Measurements from ENCODE around the gene SMIM23.

The SMIM23 gene

DNA sequence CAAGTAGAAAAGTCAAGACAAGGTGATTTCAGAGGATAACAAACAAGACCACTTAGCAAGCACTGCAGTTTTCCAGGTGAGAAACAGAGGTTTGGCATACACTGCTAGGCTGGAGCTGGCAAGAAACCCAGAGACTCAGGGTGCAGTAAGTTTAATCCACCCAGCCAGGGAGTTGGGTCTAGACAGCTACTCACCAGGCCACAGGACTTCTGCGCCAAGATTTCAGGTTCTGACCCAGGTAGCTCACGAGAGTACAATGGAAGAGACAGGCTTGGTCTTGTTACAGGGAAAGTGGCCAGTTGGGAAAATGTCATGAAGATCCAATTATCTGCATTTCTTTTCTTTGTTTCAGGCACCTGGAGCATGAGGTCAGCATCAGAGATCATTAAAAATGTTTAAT lies 9.8 kb downstream of the SMIM23 start:
- Histone ChIP-seq H3K4me1 (ENCODE audit: control insufficient read depth, insufficient read depth, low read length, poor library complexity, severe bottlenecking) (no peaks in the 10 kb centered on the region), H3K9me3 (ENCODE audit: control insufficient read depth, low read length) (no peaks in the 10 kb centered on the region), H3K4me3 (ENCODE audit: extremely low read depth, insufficient read depth, low read length, poor library complexity, severe bottlenecking) (no peak overlapping the region), H3K36me3 (ENCODE audit: control insufficient read depth, insufficient read depth, low read length) (no peaks in the 10 kb centered on the region), H3K27ac (ENCODE audit: low read depth, low read length, severe bottlenecking) (no peak overlapping the region)
- WGBS, 2 experiments (ENCODE audit: insufficient coverage in 2 of 2), result 92 to 94% methylated on average over 2 of the region's 2 CpGs

DNA sequence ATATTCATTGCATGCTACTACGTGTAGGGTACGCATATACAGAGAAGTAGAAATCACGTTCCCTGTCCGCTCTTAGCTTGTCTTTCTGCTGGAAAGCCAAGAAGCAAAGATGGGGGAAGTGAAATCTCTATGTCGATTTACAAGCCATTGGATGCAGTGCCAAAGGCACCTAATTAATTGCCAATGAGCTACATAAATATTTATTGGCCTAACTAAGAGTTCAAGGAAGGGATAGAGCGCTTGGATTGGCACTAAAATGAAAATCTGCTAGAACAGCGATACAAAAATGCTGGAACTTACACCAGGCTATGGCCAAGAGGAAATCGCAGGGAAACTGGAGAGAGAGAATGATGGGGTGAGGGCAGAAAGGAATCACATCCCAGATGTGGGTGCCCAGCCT lies 10.8 kb downstream of the SMIM23 start:
- Histone ChIP-seq H3K4me3 (ENCODE audit: extremely low read depth, insufficient read depth, low read length, poor library complexity, severe bottlenecking) (no peak overlapping the region), H3K9me3 (ENCODE audit: control insufficient read depth, low read length) (no peaks in the 10 kb centered on the region), H3K4me1 (ENCODE audit: control insufficient read depth, insufficient read depth, low read length, poor library complexity, severe bottlenecking) (no peaks in the 10 kb centered on the region), H3K27ac (ENCODE audit: low read depth, low read length, severe bottlenecking) (no peak overlapping the region), H3K36me3 (ENCODE audit: control insufficient read depth, insufficient read depth, low read length) (no peaks in the 10 kb centered on the region)
- 85 to 91% methylated on average over 6 to 7 of the region's 8 CpGs for WGBS, 2 experiments (ENCODE audit: insufficient coverage in 2 of 2)

DNA sequence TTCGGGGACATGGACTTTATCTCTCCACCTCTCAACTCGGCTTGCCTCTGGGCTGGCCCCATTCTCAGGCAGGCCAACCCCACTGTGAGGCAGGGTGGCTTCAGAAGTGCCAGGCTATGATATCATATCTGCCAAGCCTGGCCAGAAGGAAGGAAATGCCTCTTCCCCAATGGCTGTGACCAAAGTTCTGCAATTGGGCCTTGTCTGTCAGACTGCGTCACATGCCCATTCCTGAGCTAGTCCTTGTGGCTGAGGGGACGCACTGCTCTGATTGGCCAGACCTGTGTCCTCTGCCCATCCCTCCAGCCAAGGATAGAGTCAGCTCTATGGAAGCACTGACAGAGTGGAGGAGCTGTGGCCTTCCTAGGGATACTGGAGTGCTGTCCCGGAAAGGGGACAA lies 11.9 kb downstream of the SMIM23 start:
- H3K36me3 ChIP-seq (ENCODE audit: control insufficient read depth, insufficient read depth, low read length), result no peaks in the 10 kb centered on the region
- no peak overlapping the region for H3K4me3 ChIP-seq (ENCODE audit: extremely low read depth, insufficient read depth, low read length, poor library complexity, severe bottlenecking)
- no peaks in the 10 kb centered on the region for H3K4me1 ChIP-seq (ENCODE audit: control insufficient read depth, insufficient read depth, low read length, poor library complexity, severe bottlenecking)
- H3K9me3 ChIP-seq (ENCODE audit: control insufficient read depth, low read length), result no peaks in the 10 kb centered on the region
- H3K27ac ChIP-seq (ENCODE audit: low read depth, low read length, severe bottlenecking), result no peak overlapping the region
- 86 to 94% methylated on average over 2 to 4 of the region's 5 CpGs for WGBS, 2 experiments (ENCODE audit: insufficient coverage in 2 of 2)

DNA sequence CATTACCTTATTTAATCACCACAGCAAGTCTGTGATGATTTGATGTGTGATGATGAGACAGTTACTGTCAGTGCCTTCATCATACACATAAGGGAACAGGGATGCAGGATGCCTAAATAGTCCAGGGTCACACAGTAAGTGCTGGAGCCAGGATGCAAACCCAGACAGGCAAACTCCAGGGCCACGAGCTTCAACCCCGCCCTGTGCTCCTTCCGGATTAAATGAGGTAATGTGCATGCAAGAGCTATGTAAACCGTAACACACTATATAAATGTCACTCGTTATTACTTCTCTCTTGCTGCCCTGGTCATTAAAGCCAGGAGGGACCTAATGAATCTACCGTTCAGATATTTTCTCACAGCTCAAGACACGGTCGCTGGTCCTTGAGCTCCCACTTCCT lies 12.8 kb downstream of the SMIM23 start:
- Histone ChIP-seq H3K27ac (ENCODE audit: low read depth, low read length, severe bottlenecking) (no peak overlapping the region), H3K4me3 (ENCODE audit: extremely low read depth, insufficient read depth, low read length, poor library complexity, severe bottlenecking) (no peak overlapping the region), H3K4me1 (ENCODE audit: control insufficient read depth, insufficient read depth, low read length, poor library complexity, severe bottlenecking) (no peaks in the 10 kb centered on the region), H3K9me3 (ENCODE audit: control insufficient read depth, low read length) (no peaks in the 10 kb centered on the region), H3K36me3 (ENCODE audit: control insufficient read depth, insufficient read depth, low read length) (no peaks in the 10 kb centered on the region)
- 86 to 94% methylated on average over 6 to 8 of the region's 8 CpGs for WGBS, 2 experiments (ENCODE audit: insufficient coverage in 2 of 2)

DNA sequence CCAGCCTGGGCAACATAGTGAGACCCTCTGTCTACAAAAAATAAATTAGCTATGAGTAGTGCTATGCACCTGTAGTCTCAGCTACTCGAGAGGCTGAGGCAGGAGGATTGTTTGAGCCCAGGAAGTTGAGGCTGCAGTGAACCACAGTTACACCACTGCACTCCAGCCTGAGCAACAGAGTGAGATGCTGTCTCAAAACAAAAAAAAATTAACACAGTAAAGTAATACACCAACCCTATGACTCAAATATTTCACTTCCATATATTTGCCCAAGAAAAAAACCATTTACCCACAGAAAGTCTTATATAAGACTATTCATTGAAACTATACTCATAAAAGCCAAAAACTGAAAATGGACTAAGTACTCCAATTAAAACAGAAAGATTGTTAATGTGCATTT lies 16.2 kb downstream of the SMIM23 start:
- no peaks in the 10 kb centered on the region for H3K4me1 ChIP-seq (ENCODE audit: control insufficient read depth, insufficient read depth, low read length, poor library complexity, severe bottlenecking)
- H3K27ac ChIP-seq (ENCODE audit: low read depth, low read length, severe bottlenecking), result no peak overlapping the region
- H3K36me3 ChIP-seq (ENCODE audit: control insufficient read depth, insufficient read depth, low read length), result no peaks in the 10 kb centered on the region
- no peak overlapping the region for H3K4me3 ChIP-seq (ENCODE audit: extremely low read depth, insufficient read depth, low read length, poor library complexity, severe bottlenecking)
- H3K9me3 ChIP-seq (ENCODE audit: control insufficient read depth, low read length), result no peaks in the 10 kb centered on the region
- WGBS, 2 experiments (ENCODE audit: insufficient coverage in 2 of 2), result no CpG with 5 or more reads among the region's 1 CpG

DNA sequence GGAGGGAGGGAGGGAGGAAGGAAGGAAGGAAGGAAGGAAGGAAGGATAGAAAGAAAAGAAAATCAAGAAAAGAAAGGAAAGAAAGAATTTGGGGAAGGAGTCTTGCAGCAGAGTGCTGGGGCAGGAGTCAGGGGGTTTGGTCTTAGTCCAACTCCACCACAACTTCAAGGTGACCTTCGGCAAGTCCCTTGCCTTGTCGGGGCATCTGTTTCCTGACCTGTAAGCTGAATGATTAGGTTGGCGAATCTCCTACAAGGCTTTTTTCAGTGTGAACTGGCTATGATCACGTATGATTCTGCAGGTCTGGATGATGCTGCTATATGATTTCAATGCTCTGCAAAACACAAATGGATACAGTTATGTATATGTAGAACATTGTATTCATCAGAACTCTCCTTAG lies 20.1 kb downstream of the SMIM23 start:
- Histone ChIP-seq H3K36me3 (ENCODE audit: control insufficient read depth, insufficient read depth, low read length) (no peaks in the 10 kb centered on the region), H3K27ac (ENCODE audit: low read depth, low read length, severe bottlenecking) (no peak overlapping the region), H3K9me3 (ENCODE audit: control insufficient read depth, low read length) (peaks cover 5% of the 10 kb centered on the region), H3K4me3 (ENCODE audit: extremely low read depth, insufficient read depth, low read length, poor library complexity, severe bottlenecking) (no peak overlapping the region), H3K4me1 (ENCODE audit: control insufficient read depth, insufficient read depth, low read length, poor library complexity, severe bottlenecking) (no peaks in the 10 kb centered on the region)
- WGBS, 2 experiments (ENCODE audit: insufficient coverage in 2 of 2), result 93% methylated on average over 3 of the region's 4 CpGs; no CpG with 5 or more reads in 1 of the 2 experiments

DNA sequence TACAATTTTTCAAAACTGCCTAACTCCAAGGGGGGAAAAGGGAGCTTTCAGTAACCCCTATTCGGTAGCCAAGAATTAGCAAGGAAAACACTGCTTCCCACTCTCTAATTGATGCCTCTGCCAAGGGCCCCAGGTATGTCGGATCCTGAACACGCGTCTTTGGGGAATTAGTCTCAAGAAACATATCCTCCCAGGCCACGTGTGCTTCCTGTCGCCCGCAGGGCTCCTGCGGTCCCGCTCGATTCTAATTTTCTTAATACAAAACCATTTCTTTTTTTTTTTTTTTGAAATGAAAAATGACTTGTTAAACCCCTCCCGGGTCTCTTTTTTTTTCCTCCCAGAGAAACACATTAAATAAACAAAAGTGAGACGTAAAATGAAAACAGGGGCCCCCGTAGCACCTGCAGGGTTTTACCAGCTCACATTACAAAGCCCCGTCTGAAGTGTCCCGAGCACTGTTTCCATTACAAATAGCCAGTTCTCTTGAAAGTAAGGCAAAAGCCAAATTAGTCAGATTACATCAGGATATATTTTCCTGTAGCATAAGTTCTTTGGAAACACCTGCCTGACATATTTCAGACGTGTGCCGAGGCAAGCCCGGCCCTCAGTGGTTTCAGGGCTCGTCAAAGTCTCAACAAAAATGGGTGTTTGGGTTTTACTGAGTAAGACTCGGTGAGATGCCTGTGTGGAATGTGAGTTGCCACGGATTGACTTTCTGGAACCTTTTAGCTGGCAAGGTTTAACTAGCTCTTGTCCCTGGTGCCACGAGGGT lies 21.5 kb downstream of the SMIM23 start:
- no peaks in the 10 kb centered on the region for H3K4me1 ChIP-seq (ENCODE audit: control insufficient read depth, insufficient read depth, low read length, poor library complexity, severe bottlenecking)
- H3K27ac ChIP-seq (ENCODE audit: low read depth, low read length, severe bottlenecking), result no peak overlapping the region
- H3K4me3 ChIP-seq (ENCODE audit: extremely low read depth, insufficient read depth, low read length, poor library complexity, severe bottlenecking), result no peak overlapping the region
- 61 to 65% methylated on average over 13 of the region's 22 CpGs for WGBS, 2 experiments (ENCODE audit: insufficient coverage in 2 of 2)
- H3K9me3 ChIP-seq (ENCODE audit: control insufficient read depth, low read length), result peaks cover 5% of the 10 kb centered on the region
- no peaks in the 10 kb centered on the region for H3K36me3 ChIP-seq (ENCODE audit: control insufficient read depth, insufficient read depth, low read length)

DNA sequence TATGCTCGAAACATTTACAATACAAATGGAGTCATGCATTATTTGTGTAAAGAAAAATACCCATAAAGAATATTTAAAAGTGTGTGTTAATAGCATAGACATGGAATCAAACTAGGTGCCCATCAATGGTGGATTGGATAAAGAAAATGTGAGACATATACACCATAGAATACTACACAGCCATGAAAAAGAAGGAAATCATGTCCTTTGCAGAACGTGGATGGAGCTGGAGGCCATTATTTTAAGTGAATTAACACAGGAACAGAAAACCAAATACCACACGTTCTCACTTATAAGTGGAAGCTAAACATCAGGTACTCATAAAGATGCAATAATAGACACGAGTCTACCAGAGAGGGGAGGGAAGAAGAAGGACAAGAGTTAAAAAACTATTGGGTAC lies 22.8 kb downstream of the SMIM23 start:
- no peak overlapping the region for H3K4me3 ChIP-seq (ENCODE audit: extremely low read depth, insufficient read depth, low read length, poor library complexity, severe bottlenecking)
- no peaks in the 10 kb centered on the region for H3K36me3 ChIP-seq (ENCODE audit: control insufficient read depth, insufficient read depth, low read length)
- H3K27ac ChIP-seq (ENCODE audit: low read depth, low read length, severe bottlenecking), result no peak overlapping the region
- peaks cover 5% of the 10 kb centered on the region for H3K9me3 ChIP-seq (ENCODE audit: control insufficient read depth, low read length)
- no peaks in the 10 kb centered on the region for H3K4me1 ChIP-seq (ENCODE audit: control insufficient read depth, insufficient read depth, low read length, poor library complexity, severe bottlenecking)
- no CpG with 5 or more reads among the region's 4 CpGs for WGBS, 2 experiments (ENCODE audit: insufficient coverage in 2 of 2)

DNA sequence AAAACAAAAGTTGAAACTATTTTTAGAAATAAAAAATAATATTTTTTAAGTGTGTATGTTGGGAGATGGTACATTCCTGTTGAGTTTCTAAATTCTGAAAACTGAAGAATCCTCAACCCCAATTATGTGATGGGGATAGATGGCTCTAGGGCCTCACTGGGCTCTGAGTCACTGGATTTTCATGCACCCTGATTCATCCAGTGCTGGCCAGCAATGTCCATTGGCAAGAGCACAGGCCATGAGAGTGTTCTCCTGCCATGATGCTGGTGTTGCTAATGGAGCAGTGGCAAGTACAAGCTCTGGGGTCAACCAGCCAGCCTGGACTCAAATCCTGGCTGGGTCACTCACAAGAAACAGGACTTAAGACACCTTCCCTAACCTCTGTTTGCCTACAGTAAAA lies 23.3 kb downstream of the SMIM23 start:
- Histone ChIP-seq H3K36me3 (ENCODE audit: control insufficient read depth, insufficient read depth, low read length) (no peaks in the 10 kb centered on the region), H3K4me3 (ENCODE audit: extremely low read depth, insufficient read depth, low read length, poor library complexity, severe bottlenecking) (no peak overlapping the region), H3K4me1 (ENCODE audit: control insufficient read depth, insufficient read depth, low read length, poor library complexity, severe bottlenecking) (no peaks in the 10 kb centered on the region), H3K27ac (ENCODE audit: low read depth, low read length, severe bottlenecking) (no peak overlapping the region), H3K9me3 (ENCODE audit: control insufficient read depth, low read length) (peaks cover 5% of the 10 kb centered on the region)

DNA sequence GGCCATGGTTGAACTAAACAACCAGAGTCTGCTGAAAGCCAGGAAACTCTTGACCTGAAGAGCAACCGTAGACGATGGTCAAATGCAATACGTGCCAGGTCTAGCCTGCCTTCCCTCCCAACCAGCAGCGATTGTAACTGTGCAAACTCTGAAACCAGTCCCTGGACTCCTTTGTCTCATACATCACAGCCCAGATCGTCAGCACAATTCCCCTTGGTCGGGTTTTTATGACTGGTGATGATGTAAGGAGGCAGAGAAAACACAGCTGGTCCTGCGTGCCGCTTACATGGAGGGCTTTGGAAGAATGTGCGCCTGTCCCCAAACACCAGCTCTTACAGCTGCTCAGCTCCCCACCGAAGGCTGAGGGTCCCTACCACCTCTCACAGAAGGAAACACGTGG lies 24.6 kb downstream of the SMIM23 start:
- Histone ChIP-seq H3K4me3 (ENCODE audit: extremely low read depth, insufficient read depth, low read length, poor library complexity, severe bottlenecking) (no peak overlapping the region), H3K27ac (ENCODE audit: low read depth, low read length, severe bottlenecking) (no peak overlapping the region), H3K9me3 (ENCODE audit: control insufficient read depth, low read length) (peaks cover 5% of the 10 kb centered on the region), H3K36me3 (ENCODE audit: control insufficient read depth, insufficient read depth, low read length) (no peaks in the 10 kb centered on the region), H3K4me1 (ENCODE audit: control insufficient read depth, insufficient read depth, low read length, poor library complexity, severe bottlenecking) (no peaks in the 10 kb centered on the region)
- 87 to 89% methylated on average over 6 to 8 of the region's 11 CpGs for WGBS, 2 experiments (ENCODE audit: insufficient coverage in 2 of 2)

DNA sequence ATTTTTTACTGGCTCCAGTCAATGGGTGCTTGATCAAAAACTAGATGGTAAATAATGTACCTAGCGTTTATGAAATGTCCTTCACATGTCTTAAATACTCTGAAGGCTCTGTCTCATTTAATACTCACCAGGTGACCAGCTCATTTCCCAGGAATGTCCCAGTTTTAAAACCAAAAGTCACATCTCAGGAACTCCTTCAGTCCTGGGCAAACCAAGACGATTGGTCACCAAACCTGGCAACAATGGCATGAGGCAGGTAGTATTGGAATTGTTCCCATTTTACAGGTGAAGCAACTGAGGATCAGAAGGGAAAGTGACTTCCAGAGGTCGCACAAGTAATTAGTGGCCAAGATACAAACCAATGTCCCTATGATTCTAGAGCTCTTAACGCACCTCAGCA lies 27.7 kb downstream of the SMIM23 start:
- H3K9me3 ChIP-seq (ENCODE audit: control insufficient read depth, low read length), result peaks cover 3% of the 10 kb centered on the region
- H3K4me3 ChIP-seq (ENCODE audit: extremely low read depth, insufficient read depth, low read length, poor library complexity, severe bottlenecking), result no peak overlapping the region
- 85 to 96% methylated on average over 2 to 3 of the region's 4 CpGs for WGBS, 2 experiments (ENCODE audit: insufficient coverage in 2 of 2)
- H3K36me3 ChIP-seq (ENCODE audit: control insufficient read depth, insufficient read depth, low read length), result no peaks in the 10 kb centered on the region
- H3K4me1 ChIP-seq (ENCODE audit: control insufficient read depth, insufficient read depth, low read length, poor library complexity, severe bottlenecking), result no peaks in the 10 kb centered on the region
- no peak overlapping the region for H3K27ac ChIP-seq (ENCODE audit: low read depth, low read length, severe bottlenecking)
